Measurements from ENCODE around the gene P2RY14.

- TF ChIP-seq EGR1 (IDR thresholded peaks at IDR 0.05; ENCODE audit: borderline replicate concordance in 1 of 2, low read depth in 2 of 2, low read length in 2 of 2) (no peak), ZNF207 (IDR thresholded peaks at IDR 0.05; ENCODE audit: borderline replicate concordance) (no peak), NFXL1 (IDR thresholded peaks at IDR 0.05; ENCODE audit: borderline replicate concordance) (no peak), SPI1 (IDR thresholded peaks at IDR 0.05; ENCODE audit: borderline replicate concordance, insufficient read depth, low read depth, low read length) (no peak), RBBP5 (conservative IDR thresholded peaks at IDR 0.05) (no peak), ESRRA (IDR thresholded peaks at IDR 0.05; ENCODE audit: low read length) (no peak), CTCF (IDR thresholded peaks at IDR 0.05 in 2 of 3, conservative IDR thresholded peaks at IDR 0.05 in 1 of 3; ENCODE audit: control insufficient read depth in 2 of 3, extremely low read depth in 1 of 3, insufficient read depth in 1 of 3, low read depth in 3 of 3, low read length in 3 of 3) (no peak), BHLHE40 (IDR thresholded peaks at IDR 0.05; ENCODE audit: borderline replicate concordance in 1 of 2, low read depth in 2 of 2, low read length in 1 of 2) (no peak), EZH2 (IDR thresholded peaks at IDR 0.05; ENCODE audit: borderline replicate concordance, control insufficient read depth, low read depth, low read length) (no peak), POLR2AphosphoS5 (IDR thresholded peaks at IDR 0.05; ENCODE audit: low read length) (no peak), TCF12 (IDR thresholded peaks at IDR 0.05; ENCODE audit: low read depth, low read length) (no peak), SMC3 (IDR thresholded peaks at IDR 0.05; ENCODE audit: borderline replicate concordance, low read length) (no peak), HDAC6 (IDR thresholded peaks at IDR 0.05; ENCODE audit: unreplicated experiment) (no peak)
Observed at GRCh38 chr3:151278230-151278629, at the start of gene P2RY14.

Data from GM12878 (cell line).